ENCODE data around the gene RRAGC. TPM values are rescaled to one million over a fixed set of nuclear protein-coding genes. Genes with fewer than 3 reads are reported as not detected.

Gene RRAGC
- total and polyA plus RNA-seq, 2 donors (not counting 3 experiments of a cell fraction or from before 2014, with no cell fraction given): 24.1 to 40.1 TPM

DNA sequence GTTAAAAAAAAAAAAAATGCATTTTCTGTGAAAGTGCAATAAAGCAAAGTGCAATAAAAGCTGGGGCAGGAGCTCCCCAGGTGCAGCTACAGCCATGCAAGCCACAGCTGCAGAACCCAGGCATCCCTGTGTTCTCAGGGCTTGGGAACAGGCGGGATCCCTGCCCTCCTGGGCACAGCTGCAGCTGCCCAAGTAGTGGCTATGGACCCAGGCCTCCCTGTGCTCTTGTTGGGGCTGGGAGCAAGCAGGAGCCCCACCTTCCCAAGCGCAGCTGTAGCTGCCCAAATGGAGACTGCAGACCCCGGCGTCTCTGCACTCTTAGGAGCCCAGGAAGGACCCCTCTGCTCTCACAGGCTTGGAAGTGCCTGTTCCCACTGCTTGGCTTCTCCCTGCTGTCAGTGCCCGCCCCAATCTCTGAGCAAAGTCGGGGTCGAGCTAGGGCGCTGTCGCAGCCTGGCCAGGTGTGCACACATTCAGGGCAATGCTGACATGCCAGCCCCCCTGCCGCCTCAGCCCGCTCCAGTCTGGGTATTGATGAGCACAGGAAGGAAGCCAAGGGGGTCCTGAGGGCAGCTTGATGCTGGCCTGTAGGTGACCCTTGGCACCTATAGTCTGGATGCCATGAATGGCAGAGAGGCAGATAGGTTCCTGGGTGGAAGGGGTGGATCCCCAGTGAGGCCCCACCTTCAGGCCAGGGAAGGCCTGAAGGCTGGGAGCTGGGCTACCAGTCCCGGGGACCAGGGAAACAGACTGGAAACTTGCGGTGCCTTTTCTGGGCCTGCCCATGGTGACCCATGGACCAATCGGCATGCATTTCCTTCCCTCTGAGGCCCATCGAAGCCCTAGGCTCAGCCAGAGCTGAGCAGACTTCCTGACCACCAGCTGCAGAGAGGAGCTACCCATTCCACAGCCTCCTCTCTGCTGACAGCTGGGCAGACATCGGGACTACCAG lies 58.6 kb downstream of the RRAGC start:
- dilution Hi-C loops (cut with MboI; ENCODE audit: extremely low pct_ligation_motif_present, low sequenced_read_pairs): no loop called here
- Histone ChIP-seq H3K4me1 (ENCODE audit: control insufficient read depth, extremely low read depth, insufficient read depth, low read length) (no peaks in the 10 kb centered on the region), H4K20me1 (replicated peaks; ENCODE audit: control insufficient read depth, extremely low read depth, insufficient read depth, low read length) (no peaks in the 10 kb centered on the region), H3K9me1 (replicated peaks; ENCODE audit: control insufficient read depth, extremely low read depth, insufficient read depth, low read length) (no peaks in the 10 kb centered on the region), H3K27me3 (ENCODE audit: control insufficient read depth in 2 of 2, insufficient read depth in 2 of 2, low read length in 2 of 2) (peaks cover 19 to 28% of the 10 kb centered on the region in 2 experiments), H3K9ac (replicated peaks; ENCODE audit: extremely low read depth, insufficient read depth, low read length) (no peak overlapping the region), H3K27ac (ENCODE audit: insufficient read depth, low read depth, low read length) (no peak overlapping the region), H3K79me2 (ENCODE audit: control insufficient read depth, insufficient read depth, low read length) (no peaks in the 10 kb centered on the region), H3K4me2 (ENCODE audit: insufficient read depth, low read length) (no peak overlapping the region), H3K4me3 (replicated peaks in 1 of 3; ENCODE audit: insufficient read depth in 1 of 3, low read depth in 1 of 3, low read length in 3 of 3) (no peak overlapping the region), H3K36me3 (ENCODE audit: control insufficient read depth in 2 of 2, extremely low read depth in 1 of 2, insufficient read depth in 2 of 2, low read length in 2 of 2) (no peaks in the 10 kb centered on the region), H3K9me3 (replicated peaks; ENCODE audit: control insufficient read depth, insufficient read depth, low read length) (no peaks in the 10 kb centered on the region), H2AFZ (ENCODE audit: low read depth, low read length) (no peak overlapping the region)
- no peak for DNase-seq (ENCODE audit: low read depth, low spot score)
- ChIA-PET CTCF (interaction anchor here (1.0 kb wide), 1 partner anchor 24 kb away, joined by 4 read pairs; no protein-coding TSS in a partner anchor), POLR2A (no interaction called here)
- FAIRE-seq: no peak
- intact Hi-C loops (cut with micrococcal nuclease): no loop called here
- BruUV-seq (replicated peaks): no TSS peak
- TF ChIP-seq FOS (IDR thresholded peaks at IDR 0.05; ENCODE audit: borderline replicate concordance, insufficient read depth, low read length) (no peak), MAX (IDR thresholded peaks at IDR 0.05; ENCODE audit: insufficient read depth, insufficient read length) (no peak), GATA2 (IDR thresholded peaks at IDR 0.05; ENCODE audit: insufficient read depth, insufficient read length, low read depth, low read length) (no peak), MYC (IDR thresholded peaks at IDR 0.05; ENCODE audit: low read depth, low read length) (no peak), JUN (IDR thresholded peaks at IDR 0.05; ENCODE audit: borderline replicate concordance, insufficient read depth, insufficient read length, low read depth) (no peak)

DNA sequence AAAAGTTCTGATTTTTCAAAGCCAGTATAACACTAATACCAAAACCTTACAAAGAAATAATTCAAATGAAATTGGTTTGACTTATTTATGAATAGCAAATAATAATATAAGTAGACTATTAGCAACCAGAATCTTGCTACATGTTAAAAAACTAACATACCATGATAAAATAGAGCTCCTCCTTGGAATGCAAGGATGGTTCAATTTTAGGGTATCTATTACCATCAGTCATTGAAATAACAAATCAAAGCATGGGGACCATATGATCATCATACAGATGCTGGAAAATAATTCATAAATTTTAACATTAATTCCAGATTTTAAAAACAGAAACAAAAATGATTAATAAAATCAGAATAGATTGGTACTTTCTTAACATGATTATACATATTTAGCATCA lies 66.3 kb downstream of the RRAGC start:
- Histone ChIP-seq H3K9me1 (replicated peaks; ENCODE audit: control insufficient read depth, extremely low read depth, insufficient read depth, low read length) (no peaks in the 10 kb centered on the region), H3K36me3 (ENCODE audit: control insufficient read depth in 2 of 2, extremely low read depth in 1 of 2, insufficient read depth in 2 of 2, low read length in 2 of 2) (no peaks in the 10 kb centered on the region), H3K4me2 (ENCODE audit: insufficient read depth, low read length) (no peak overlapping the region), H2AFZ (ENCODE audit: low read depth, low read length) (no peak overlapping the region), H3K79me2 (ENCODE audit: control insufficient read depth, insufficient read depth, low read length) (no peaks in the 10 kb centered on the region), H4K20me1 (replicated peaks; ENCODE audit: control insufficient read depth, extremely low read depth, insufficient read depth, low read length) (no peaks in the 10 kb centered on the region), H3K9me3 (replicated peaks; ENCODE audit: control insufficient read depth, insufficient read depth, low read length) (no peaks in the 10 kb centered on the region), H3K27me3 (ENCODE audit: control insufficient read depth in 2 of 2, insufficient read depth in 2 of 2, low read length in 2 of 2) (peaks cover 9% of the 10 kb centered on the region in 2 experiments), H3K4me3 (replicated peaks in 1 of 3; ENCODE audit: insufficient read depth in 1 of 3, low read depth in 1 of 3, low read length in 3 of 3) (no peak overlapping the region), H3K27ac (ENCODE audit: insufficient read depth, low read depth, low read length) (no peak overlapping the region), H3K9ac (replicated peaks; ENCODE audit: extremely low read depth, insufficient read depth, low read length) (no peak overlapping the region), H3K4me1 (ENCODE audit: control insufficient read depth, extremely low read depth, insufficient read depth, low read length) (no peaks in the 10 kb centered on the region)
- TF ChIP-seq MAX (IDR thresholded peaks at IDR 0.05; ENCODE audit: insufficient read depth, insufficient read length): no peak
- ChIA-PET CTCF (interaction anchor here (0.6 to 0.9 kb wide), 3 partner anchors 9 to 185 kb away, joined by 3 to 5 read pairs (median 4); no protein-coding TSS in a partner anchor), POLR2A (no interaction called here)
- intact Hi-C loops (cut with micrococcal nuclease): no loop called here
- dilution Hi-C loops (cut with MboI; ENCODE audit: extremely low pct_ligation_motif_present, low sequenced_read_pairs): no loop called here
- DNase-seq (ENCODE audit: low read depth, low spot score) (no peak), FAIRE-seq (no peak)
- no TSS peak for BruUV-seq (replicated peaks)

Data from endothelial cell of umbilical vein (primary cell).